SK-N-SH treated with all-trans-retinoic acid at 6 μM for 48 hours (cell line): Measurements from ENCODE around the gene ANXA10.

ENCODE experiments used
- ATAC-seq: fragments of 200-7000 bp; cut with Tn5 transposase; 3 replicates; pipeline ENCODE4 v1.9.1; 2020; ENCODE audit warnings: mild to moderate bottlenecking, moderate library complexity
- ARNTL ChIP-seq: fragments of 450-650 bp; formaldehyde crosslinking; IDR thresholded peaks from 2 replicates; pipeline ENCODE4 v1.5.0; 2020; ENCODE audit warnings: low read depth, mild to moderate bottlenecking, moderate library complexity, borderline replicate concordance
- BACH2 ChIP-seq: fragments of 250-450 bp; sonication (Bioruptor Pico); IDR thresholded peaks from 2 replicates; pipeline ENCODE4 v1.9.0; 2021; ENCODE audit warnings: mild to moderate bottlenecking, borderline replicate concordance
- CSDC2 ChIP-seq: fragments of 250-450 bp; sonication (Bioruptor Pico); IDR thresholded peaks from 2 replicates; pipeline ENCODE4 v1.5.0; 2020; ENCODE audit warnings: mild to moderate bottlenecking, moderate library complexity
- CSRNP3 ChIP-seq: fragments of 250-450 bp; sonication (Bioruptor Pico); IDR thresholded peaks from 2 replicates; pipeline ENCODE4 v1.5.1; 2021; ENCODE audit warnings: mild to moderate bottlenecking, moderate library complexity
- ESRRG ChIP-seq: fragments of 250-450 bp; sonication (Bioruptor Pico); IDR thresholded peaks from 2 replicates; pipeline ENCODE4 v1.6.1; 2021; ENCODE audit warnings: mild to moderate bottlenecking
- ISL1 ChIP-seq: fragments of 250-450 bp; sonication (Bioruptor Pico); IDR thresholded peaks from 2 replicates; pipeline ENCODE4 v2.1.2; 2022; ENCODE audit warnings: mild to moderate bottlenecking, moderate library complexity
- OSR1 ChIP-seq: fragments of 250-450 bp; sonication (Bioruptor Pico); IDR thresholded peaks from 2 replicates; pipeline ENCODE4 v1.8.0; 2022; ENCODE audit warnings: moderate library complexity, mild to moderate bottlenecking, inconsistent platforms
- PPARA ChIP-seq: fragments of 250-450 bp; sonication (Bioruptor Pico); IDR thresholded peaks from 2 replicates; pipeline ENCODE4 v1.5.0; 2020; ENCODE audit warnings: mild to moderate bottlenecking, borderline replicate concordance
- SNAI2 ChIP-seq: fragments of 250-450 bp; sonication (Bioruptor Pico); IDR thresholded peaks from 2 replicates; pipeline ENCODE4 v1.5.0; 2020; ENCODE audit warnings: mild to moderate bottlenecking, moderate library complexity
- TCF4 ChIP-seq: fragments of 250-450 bp; sonication (Bioruptor Pico); IDR thresholded peaks from 2 replicates; pipeline ENCODE4 v1.8.0; 2021; ENCODE audit warnings: mild to moderate bottlenecking, moderate library complexity, borderline replicate concordance
- TOX ChIP-seq: fragments of 250-450 bp; sonication (Bioruptor Pico); IDR thresholded peaks from 2 replicates; pipeline ENCODE4 v1.8.0; 2021; ENCODE audit warnings: mild to moderate bottlenecking, moderate library complexity, borderline replicate concordance
- TSHZ2 ChIP-seq: fragments of 250-450 bp; sonication (Bioruptor Pico); IDR thresholded peaks from 2 replicates; pipeline ENCODE4 v1.5.0; 2020; ENCODE audit warnings: mild to moderate bottlenecking, moderate library complexity
- ZC3H10 ChIP-seq: fragments of 250-450 bp; sonication (Bioruptor Pico); IDR thresholded peaks from 2 replicates; pipeline ENCODE4 v1.5.1; 2021; ENCODE audit warnings: mild to moderate bottlenecking, moderate library complexity
- ZFP3 ChIP-seq: fragments of 250-450 bp; sonication (Bioruptor Pico); IDR thresholded peaks from 2 replicates; pipeline ENCODE4 v1.5.0; 2020; ENCODE audit warnings: mild to moderate bottlenecking, moderate library complexity
- ZFP30 ChIP-seq: fragments of 450-650 bp; formaldehyde crosslinking; IDR thresholded peaks from 2 replicates; pipeline ENCODE4 v1.5.0; 2022; ENCODE audit warnings: mild to moderate bottlenecking, moderate library complexity
- ZNF565 ChIP-seq: fragments of 450-650 bp; formaldehyde crosslinking; conservative IDR thresholded peaks from 2 replicates; pipeline ENCODE4 v1.5.0; 2020; ENCODE audit warnings: low read depth, mild to moderate bottlenecking, moderate library complexity
- ZNF70 ChIP-seq: fragments of 450-650 bp; formaldehyde crosslinking; IDR thresholded peaks from 2 replicates; pipeline ENCODE4 v1.5.0; 2020; ENCODE audit warnings: mild to moderate bottlenecking, moderate library complexity
- ZNF8 ChIP-seq: fragments of 450-650 bp; formaldehyde crosslinking; IDR thresholded peaks from 2 replicates; pipeline ENCODE4 v1.5.0; 2020; ENCODE audit warnings: mild to moderate bottlenecking, moderate library complexity
- TF ChIP-seq, protein P1 (sequence below): fragments of 250-450 bp; sonication (Bioruptor Pico); IDR thresholded peaks from 2 replicates; pipeline ENCODE4 v1.8.0; 2020; ENCODE audit warnings: mild to moderate bottlenecking, moderate library complexity, borderline replicate concordance
- TF ChIP-seq, protein P2 (sequence below): fragments of 250-450 bp; sonication (Bioruptor Pico); IDR thresholded peaks from 2 replicates; pipeline ENCODE4 v1.8.0; 2021; ENCODE audit warnings: low read depth, mild to moderate bottlenecking, moderate library complexity, borderline replicate concordance
- TF ChIP-seq, protein P3 (sequence below): fragments of 250-450 bp; sonication (Bioruptor Pico); IDR thresholded peaks from 2 replicates; pipeline ENCODE4 v1.5.1; 2020; ENCODE audit warnings: low read depth, mild to moderate bottlenecking, moderate library complexity

ANXA10 gene

GRCh38 chr4:168095776-168096406, 3.6 kb downstream of the ANXA10 start:
- no peak for ATAC-seq
- no peak for TF ChIP-seq ZFP30 (CRISPR knock-in tag)
- no peak for TF ChIP-seq CSDC2 (CRISPR knock-in tag)
- TF ChIP-seq ZC3H10 (CRISPR knock-in tag): no peak
- TF ChIP-seq ZFP3 (CRISPR knock-in tag): no peak
- TF ChIP-seq ARNTL (CRISPR knock-in tag): no peak
- no peak for TF ChIP-seq TCF4
- TF ChIP-seq PPARA (CRISPR knock-in tag): no peak

GRCh38 chr4:168096407-168096784, 4.1 kb downstream of the ANXA10 start:
- TF ChIP-seq BACH2 (CRISPR knock-in tag): no peak
- TF ChIP-seq TSHZ2 (CRISPR knock-in tag): no peak
- TF ChIP-seq PPARA (CRISPR knock-in tag): no peak
- TF ChIP-seq ZFP3 (CRISPR knock-in tag): no peak
- no peak for TF ChIP-seq ZC3H10 (CRISPR knock-in tag)
- TF ChIP-seq ARNTL (CRISPR knock-in tag): no peak
- TF ChIP-seq, protein P1, sequence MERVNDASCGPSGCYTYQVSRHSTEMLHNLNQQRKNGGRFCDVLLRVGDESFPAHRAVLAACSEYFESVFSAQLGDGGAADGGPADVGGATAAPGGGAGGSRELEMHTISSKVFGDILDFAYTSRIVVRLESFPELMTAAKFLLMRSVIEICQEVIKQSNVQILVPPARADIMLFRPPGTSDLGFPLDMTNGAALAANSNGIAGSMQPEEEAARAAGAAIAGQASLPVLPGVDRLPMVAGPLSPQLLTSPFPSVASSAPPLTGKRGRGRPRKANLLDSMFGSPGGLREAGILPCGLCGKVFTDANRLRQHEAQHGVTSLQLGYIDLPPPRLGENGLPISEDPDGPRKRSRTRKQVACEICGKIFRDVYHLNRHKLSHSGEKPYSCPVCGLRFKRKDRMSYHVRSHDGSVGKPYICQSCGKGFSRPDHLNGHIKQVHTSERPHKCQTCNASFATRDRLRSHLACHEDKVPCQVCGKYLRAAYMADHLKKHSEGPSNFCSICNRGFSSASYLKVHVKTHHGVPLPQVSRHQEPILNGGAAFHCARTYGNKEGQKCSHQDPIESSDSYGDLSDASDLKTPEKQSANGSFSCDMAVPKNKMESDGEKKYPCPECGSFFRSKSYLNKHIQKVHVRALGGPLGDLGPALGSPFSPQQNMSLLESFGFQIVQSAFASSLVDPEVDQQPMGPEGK (CRISPR knock-in tag): no peak
- TF ChIP-seq ESRRG (CRISPR knock-in tag): no peak
- no peak for TF ChIP-seq ISL1
- no peak for TF ChIP-seq ZNF70 (CRISPR knock-in tag)
- TF ChIP-seq, protein P2, sequence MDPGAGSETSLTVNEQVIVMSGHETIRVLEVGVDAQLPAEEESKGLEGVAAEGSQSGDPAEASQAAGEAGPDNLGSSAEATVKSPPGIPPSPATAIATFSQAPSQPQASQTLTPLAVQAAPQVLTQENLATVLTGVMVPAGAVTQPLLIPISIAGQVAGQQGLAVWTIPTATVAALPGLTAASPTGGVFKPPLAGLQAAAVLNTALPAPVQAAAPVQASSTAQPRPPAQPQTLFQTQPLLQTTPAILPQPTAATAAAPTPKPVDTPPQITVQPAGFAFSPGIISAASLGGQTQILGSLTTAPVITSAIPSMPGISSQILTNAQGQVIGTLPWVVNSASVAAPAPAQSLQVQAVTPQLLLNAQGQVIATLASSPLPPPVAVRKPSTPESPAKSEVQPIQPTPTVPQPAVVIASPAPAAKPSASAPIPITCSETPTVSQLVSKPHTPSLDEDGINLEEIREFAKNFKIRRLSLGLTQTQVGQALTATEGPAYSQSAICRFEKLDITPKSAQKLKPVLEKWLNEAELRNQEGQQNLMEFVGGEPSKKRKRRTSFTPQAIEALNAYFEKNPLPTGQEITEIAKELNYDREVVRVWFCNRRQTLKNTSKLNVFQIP (CRISPR knock-in tag): no peak
- TF ChIP-seq ZNF8: no peak
- no peak for TF ChIP-seq TCF4
- ATAC-seq: no peak

DNA sequence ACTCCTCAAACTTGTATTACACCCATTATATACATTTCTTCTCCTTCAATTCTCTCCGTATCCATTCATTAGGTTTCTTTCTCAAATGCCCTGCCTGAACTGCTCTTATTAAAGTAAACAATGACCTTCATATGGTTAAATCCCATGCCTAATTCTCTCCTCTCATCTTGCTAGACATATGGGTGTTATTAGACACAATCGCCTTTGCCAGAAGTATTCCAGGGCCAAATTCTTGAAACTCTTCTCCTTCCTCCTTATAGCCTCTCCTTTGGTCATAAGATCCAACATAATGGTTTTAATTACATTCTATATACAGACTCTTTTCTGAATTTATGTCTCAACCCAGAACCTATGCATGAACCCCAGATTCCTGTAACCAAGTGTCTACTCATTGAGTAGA, 4.8 kb downstream of the ANXA10 start:
- ATAC-seq: no peak
- TF ChIP-seq, protein P1 (CRISPR knock-in tag): no peak
- TF ChIP-seq, protein P3, sequence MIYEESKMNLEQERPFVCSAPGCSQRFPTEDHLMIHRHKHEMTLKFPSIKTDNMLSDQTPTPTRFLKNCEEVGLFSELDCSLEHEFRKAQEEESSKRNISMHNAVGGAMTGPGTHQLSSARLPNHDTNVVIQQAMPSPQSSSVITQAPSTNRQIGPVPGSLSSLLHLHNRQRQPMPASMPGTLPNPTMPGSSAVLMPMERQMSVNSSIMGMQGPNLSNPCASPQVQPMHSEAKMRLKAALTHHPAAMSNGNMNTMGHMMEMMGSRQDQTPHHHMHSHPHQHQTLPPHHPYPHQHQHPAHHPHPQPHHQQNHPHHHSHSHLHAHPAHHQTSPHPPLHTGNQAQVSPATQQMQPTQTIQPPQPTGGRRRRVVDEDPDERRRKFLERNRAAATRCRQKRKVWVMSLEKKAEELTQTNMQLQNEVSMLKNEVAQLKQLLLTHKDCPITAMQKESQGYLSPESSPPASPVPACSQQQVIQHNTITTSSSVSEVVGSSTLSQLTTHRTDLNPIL: no peak
- TF ChIP-seq ZNF8 (no peak), ESRRG (CRISPR knock-in tag) (no peak), BACH2 (CRISPR knock-in tag) (no peak), PPARA (CRISPR knock-in tag) (no peak), SNAI2 (CRISPR knock-in tag) (no peak), CSRNP3 (no peak), TOX (CRISPR knock-in tag) (no peak), CSDC2 (CRISPR knock-in tag) (no peak), ZFP30 (CRISPR knock-in tag) (no peak), ZNF565 (CRISPR knock-in tag) (no peak), ARNTL (CRISPR knock-in tag) (no peak), ISL1 (no peak), TCF4 (no peak), OSR1 (CRISPR knock-in tag) (no peak)
- TF ChIP-seq, protein P2 (CRISPR knock-in tag): no peak
